ENCODE measurements around the gene SYN1.
"Not testable (repeated sequence)": the region's sequence is repeated elsewhere in the genome, so short reads cannot be mapped to it uniquely, and the experiment has no call there.

SYN1 gene

DNA sequence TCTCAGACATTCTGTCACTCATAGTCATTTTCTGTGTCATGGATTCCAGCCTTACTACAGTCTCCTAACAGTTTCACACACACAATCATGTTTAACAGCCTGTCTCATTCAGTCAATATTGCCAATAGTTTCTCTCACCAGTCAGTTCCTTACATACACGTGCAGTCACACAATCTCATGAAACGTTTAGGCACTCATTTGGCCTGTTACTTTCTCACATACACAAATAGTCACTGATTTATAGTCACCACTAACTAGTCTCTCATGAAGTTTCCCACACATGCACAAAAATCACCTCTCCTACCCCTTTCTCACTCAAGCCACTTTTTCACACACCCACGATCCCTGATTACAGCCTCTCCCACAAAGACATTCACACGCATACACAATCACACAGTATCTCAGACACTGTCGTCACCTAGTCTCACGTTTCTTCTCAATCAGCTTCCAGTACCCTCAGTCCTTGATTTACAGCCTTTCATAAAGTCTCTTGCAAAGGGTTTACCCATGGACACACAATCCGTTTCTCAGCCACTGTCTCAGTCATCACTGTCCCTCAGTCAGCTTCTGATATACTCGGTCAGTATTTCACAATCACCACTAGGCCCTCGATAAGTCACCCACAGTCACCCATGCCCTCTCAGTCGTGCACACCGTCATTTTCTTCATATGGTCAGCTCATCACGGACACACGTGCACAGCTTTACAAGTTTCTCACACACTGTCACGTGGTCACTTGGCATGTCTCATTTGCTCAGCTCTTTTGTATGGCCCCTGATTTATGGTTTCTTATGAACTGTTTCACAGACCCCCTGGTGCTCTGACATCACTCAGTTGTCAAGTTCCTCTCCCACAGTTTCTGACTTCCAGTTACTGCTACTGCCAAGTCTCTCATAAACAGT, 14.3 kb upstream of the SYN1 start:
- DNase-seq: no peak

DNA sequence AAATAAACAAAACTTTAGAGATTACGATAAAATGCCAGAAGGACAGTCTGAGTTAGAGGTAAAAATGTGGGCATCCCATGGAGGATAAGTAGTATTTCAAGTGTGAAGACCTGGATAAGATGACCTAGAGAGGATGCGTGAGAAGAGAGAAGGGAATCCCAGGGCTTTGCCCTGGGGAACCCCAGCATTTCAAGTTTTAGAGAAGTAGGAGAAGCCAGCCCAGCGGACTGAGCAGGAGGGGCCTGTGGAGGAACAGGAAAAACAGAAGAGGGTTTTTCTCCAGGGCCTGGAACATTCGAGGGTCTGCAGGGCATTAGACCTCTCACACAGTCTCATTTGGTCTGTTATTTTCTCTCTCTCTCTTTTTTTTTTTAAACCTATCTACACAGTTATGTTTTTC, 13.0 kb upstream of the SYN1 start:
- DNase-seq: no peak

DNA sequence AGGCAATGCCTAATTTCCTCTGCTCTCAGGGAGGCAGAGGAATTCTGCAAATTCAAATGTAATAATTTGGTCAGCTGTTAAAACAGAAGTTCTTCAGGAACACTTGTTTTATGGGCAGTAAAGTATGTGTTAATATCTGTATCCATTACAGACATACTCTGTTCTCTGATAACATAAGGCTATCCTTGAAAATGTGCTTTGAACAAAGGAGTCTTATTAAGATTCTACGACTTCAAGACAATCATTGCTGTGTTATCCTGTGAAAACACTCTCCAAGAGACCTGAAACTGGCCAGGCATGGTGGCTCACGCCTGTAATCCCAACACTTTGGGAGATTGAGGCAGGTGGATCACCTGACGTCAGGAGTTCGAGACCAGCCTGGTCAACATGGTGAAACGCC, 12.0 kb upstream of the SYN1 start:
- no peak for DNase-seq

DNA sequence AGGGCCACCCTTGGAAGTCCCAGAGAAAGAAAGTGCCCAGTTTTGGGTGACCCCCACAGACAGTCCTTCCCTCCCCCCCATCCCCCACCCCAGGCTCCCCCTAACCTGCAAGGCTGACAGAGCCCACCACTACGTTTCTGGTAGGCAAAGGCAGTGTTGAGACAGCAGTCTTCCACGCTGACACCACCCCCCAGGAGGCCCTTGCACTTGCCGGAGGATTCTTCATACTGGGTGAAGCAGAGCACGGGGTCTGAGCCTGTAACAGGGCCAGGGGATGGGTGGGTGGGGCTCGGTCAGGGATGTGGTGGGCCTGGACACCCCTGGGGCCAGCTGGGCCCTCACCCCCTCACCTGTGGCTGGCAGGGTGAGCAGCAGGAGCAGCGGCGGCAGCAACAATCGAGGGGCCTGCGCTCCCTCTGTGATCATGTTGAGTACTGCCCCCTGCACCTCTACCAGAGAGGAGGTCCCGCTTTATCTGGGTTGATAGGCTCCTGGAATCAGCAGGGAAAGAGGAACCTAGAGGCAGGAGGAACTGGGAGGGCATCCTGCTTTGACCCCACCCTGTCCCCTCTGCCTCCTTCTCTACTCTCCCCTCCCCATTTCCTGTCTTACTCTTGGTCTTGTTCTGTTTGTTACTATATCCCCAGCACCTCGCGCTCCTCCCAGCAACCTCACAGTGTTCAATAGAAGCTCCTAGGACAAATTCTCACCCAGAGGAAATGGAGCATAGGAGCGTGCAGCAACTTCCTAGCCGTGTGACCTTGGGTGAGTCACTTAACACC, 10.0 kb upstream of the SYN1 start, which contains the start of gene CFP:
Gene CFP, minus strand, starts transcription at position 512 of the 782 bp plus-strand sequence. Its CDS starts 86 bp downstream, at position 426.
- DNase-seq: no peak

DNA sequence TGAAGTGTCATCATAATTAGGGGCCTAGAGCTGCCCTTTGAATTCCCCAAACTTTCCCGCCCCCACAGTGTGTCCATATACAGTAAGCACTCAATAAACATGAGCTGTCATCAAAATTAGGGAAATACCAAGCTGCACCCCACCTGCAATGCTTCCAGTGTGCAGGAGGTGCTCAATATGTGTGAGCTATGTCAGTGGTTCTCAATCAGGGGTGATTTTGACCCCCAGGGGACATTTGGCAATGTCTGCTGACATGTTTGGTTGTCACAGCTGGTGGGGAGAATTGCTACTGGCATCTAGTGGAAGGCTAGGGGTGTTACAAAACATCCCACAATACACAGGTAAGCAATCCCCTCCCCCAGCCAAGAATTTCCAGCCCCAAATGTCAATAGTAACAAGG, 9.3 kb upstream of the SYN1 start:
- no peak for DNase-seq

DNA sequence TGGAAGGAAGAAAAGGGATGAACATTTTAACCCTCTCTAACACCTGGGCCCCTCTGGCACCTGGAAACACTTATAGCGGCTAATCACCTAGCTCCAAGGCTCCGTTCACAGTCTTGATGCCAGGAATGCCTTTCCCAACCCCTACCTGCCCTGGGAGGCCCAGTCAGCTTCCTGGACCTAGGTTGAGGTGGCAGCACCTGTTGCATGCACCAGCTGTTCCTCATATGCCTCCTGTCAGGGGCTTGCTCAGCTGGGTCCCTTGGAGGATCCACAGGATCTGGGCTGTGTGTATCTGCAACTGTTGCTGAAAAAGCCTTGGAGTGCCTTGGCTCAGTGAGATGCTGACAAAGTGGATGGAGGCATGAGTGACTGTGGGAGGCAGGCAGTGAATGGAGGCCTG, 5.7 kb upstream of the SYN1 start:
- no peak for DNase-seq

DNA sequence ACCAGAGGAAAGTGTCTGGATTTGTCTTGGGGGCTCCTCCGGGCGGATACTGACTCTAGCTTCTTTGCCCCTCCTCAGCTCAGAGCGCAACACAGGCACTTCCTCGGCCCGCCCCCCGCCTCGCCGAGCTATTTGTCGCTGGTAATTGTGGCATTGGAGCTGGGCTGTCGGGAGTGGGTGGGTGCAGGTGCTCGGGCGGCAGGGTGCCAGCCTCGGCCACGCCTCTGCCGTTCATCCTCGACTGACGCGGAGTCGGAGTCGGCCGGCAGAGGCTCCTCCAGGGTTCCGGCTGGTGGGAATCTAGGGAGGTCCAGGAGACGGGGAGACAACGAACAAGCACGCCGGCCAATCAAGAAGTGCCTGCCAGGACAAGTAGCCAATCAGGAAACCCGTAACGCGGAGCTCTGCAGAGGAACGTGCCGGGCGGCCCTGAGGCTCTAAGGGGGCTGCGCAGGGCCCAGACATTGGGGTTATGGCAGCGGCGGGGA, 3.9 kb upstream of the SYN1 start:
- peak; percentile 82 for DNase-seq

DNA sequence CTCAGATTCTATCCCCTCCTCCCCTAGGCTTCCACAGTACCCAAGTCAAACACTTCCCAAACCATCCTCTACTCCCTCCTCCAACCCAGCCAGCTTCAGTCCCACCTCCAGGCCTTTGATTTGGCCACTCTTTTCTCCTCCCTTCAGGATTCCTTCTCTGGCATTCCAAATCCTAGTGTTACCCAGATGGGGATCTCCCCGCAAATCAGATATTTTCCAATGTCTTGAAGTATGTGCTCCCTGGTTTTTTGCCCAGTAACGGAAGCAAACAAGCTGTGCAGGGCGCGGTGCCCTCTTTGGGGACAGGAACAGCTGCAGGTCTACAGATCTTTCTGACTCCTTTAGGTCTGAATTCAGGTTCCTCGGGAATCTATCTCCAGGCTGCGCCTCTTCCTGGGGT, 2.2 kb upstream of the SYN1 start:
- no peak for DNase-seq

DNA sequence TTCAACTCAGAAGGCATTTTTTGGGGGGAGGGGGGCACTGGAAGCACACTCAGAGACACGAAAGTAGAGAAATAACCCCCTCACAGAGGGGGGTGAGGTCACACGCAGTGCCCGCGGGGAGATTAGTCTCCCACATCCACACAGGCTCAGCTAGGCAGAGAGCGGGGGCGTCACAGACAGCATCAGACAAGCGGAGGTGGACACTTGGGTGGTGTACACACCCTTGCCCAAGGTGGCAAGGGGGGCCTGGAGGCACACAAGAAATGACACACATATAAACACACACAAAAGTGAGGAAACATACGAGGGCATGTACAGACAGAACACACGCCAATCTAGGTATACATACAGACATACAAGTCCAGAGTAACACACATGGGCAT, 637 bp upstream of the SYN1 start:
- DNase-seq: no peak

DNA sequence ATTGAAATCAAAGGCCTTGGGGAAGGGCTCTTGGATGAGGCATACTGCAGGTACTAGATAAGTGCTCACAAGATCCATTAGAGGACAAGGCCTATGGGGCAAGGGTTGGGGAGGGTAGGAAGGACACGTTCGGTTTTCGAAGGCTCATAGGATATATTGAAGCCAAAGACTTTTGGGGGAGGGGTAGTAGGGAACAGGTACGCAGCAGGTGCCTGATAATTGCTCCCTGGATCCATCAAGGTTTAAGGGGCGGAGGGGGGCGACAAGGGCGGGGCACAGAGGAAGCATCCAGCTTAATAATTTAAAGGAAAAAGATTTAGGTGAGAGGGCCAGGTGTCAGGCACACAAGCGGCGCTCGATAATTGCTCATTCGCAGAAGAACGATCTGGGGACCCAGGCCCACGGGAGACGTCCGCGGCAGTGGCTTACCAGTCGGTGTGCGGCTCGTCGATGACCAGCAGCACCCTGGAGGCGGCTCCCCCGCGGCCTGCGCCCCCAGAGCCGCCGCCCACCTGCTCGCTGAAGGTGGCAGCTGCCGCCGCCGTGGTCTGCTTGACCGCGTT, 653 bp downstream of the SYN1 start:
- no peak for DNase-seq

DNA sequence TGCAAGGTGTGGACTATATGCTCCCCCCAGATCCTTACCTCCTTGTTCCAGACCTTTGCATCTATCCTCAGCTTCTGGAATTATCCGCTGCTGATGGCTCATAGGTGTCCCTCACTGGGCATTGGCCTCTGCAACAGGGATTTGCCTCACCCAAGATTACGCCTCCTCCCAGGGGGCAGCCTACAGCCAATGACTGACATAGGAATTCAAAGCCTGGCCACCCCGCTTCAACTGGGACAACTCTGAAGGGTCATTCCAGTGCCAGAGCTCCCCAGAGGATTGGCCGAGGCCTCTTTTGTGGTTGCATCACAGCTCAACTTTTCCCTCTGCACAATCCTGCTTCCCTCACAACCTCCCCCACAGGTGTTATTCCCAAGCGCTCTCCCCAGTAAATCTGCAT, 5.0 kb downstream of the SYN1 start:
- no peak for DNase-seq

DNA sequence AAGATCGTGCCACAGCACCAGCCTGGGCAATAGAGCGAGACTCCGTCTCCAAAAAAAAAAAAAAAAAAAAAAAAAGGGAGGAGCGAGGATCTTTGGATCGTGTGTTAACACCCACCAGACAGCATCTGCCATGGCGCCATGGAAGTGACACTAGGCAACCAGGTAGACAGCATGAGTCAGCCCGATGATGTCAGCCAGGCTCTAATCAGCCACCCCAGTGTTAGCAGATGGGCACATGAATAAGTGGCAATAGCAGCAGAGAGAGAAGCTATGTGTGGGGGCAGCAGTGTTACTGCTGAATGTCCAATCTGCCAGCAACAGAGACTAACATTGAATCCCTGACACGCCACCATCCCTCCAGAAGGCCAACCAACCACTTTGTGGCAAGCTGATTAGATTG, 6.6 kb downstream of the SYN1 start:
- no peak for DNase-seq

DNA sequence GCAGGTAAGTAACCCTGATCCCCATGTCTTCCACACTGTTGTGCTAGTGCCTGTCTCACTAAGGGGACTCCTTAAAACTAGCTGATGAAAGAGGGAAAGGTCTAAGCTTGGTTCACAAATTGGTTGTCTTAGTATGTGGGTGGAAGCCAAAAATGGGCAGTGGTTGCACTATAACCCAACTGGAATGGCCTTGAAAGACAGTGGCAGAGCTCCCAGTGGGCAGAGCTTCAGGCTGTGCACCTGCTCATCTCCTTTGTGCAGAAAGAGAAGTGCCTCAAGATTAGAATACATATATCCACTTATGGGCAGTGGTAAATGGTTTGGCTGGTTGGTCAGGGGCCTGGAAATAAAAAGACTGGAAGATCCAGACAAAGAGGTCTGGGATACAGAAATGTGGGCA, 7.2 kb downstream of the SYN1 start:
- no peak for DNase-seq

DNA sequence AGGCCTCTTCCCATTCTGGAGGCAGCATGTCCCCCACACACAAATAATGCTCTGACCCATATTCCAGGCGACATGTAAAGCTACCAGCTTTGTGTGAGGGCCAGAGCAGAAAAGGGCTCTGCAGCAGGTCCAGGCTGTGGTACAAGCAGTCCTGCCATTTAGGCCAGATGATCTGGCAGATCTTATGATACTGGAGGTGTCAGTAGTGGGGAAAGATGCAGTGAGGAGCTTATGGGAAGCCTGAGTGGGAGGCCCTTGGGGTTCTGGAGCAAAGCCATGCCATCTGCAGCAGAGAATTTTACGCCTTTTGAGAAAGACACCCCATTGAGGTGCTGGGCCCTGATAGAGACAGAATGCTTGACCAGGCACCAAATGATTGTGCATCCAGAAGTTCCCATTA, 7.7 kb downstream of the SYN1 start:
- DNase-seq: no peak

DNA sequence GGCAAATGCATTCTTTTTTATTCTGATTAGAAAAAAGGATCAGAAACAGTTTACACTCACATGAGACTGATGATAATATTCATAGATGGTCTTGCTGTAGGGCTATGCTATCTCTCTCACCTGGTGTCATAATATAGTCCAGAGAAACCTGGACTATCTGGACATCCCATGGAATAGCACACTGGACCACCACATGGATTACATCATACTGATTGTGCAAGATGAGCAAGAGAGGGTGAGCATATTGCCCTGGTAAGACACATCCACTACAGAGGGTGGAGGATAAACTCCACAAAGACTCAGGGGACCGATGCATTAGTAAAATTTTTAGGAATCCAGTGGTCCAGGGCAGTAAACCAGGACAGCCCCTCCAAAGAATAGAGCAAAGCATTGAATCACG, 8.2 kb downstream of the SYN1 start:
- DNase-seq: no peak

DNA sequence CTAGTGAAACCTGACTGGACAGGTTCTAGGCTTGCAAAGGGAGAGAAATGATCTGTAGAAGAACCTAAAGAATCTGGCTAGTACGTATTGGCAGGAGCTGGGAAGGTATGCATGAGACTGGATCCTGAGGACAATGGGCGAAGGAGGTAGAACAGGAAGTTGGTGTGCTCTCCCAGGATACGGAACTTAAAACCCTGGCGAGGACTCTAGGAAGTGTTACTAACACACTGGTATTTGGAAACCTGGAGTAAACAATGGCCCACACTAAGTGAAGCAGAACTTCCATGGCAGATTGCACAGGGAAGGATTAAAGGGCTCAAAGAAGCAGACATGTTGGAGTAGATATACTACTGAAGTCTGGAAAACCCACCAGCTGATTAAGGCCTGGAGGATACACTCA, 9.1 kb downstream of the SYN1 start:
- no peak for DNase-seq

DNA sequence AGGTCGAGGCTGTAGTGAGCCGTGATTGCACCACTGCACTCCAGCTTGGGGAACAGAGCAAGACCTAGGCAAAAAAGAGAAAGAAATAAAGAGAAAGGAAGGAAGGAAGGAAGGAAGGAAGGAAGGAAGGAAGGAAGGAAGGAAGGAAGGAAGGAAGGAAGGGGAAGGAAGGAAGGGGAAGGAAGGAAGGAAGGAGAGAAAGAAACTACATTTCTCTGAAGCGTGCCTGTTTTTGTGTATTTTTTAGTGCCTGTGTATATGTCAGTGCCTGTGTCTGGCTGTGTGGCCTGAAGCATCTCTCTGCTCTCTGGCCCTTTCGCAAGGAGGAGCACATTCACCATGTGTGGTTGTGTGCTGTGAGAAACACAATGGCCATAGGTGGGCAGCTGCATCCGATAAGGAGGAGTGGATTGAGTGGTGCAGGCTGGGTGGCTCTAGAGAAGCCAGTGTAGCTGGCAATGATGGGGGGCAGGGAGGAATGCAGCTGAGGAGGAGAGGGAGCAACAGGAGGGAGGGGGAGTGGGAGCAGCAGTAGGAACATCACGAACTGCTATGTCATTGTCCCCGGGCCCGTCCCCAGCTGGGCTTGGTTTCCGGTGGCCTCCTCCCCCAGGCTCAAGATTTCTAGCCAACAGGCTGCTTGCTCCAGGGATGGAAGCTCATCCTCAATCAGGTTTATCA, 11.4 kb downstream of the SYN1 start:
- DNase-seq: no peak

DNA sequence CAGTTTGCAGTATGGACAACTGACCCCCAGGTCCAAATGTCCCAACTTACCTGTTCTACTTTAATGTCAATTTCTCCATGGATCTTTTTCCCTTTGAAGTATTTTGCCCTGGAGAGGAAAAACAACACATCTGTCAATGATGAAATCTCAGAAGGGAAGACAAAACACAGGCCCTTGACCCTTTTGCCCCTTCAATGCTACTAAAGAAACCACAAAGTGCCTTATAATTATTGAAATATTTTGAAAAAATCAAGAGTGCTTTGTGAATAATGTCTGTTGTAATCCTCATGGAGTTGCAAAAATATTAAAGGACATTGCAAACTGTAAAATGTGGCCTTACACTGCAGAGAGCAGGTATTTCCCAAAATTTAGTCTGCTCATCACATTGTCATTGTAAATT, 12.6 kb downstream of the SYN1 start:
- no peak for DNase-seq

DNA sequence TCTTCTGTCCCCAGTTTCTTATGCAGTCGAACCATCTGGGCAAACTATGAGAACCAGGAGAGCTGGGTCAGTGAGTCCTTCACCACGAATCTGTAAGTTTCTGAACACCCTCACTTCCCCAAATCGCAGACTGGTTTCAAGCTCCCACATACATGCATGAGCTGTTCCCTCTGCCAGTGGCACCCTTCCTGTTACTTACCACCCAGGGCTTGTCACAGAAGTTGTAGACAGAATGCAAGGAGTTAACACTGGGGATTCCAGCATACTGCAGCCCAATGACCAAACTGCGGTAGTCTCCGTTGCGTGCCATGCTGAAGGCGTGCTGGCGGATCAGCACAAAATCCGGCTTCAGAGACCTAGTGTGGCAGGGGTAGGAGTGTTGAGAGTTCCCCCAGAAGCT, 14.6 kb downstream of the SYN1 start:
- DNase-seq: no peak

DNA sequence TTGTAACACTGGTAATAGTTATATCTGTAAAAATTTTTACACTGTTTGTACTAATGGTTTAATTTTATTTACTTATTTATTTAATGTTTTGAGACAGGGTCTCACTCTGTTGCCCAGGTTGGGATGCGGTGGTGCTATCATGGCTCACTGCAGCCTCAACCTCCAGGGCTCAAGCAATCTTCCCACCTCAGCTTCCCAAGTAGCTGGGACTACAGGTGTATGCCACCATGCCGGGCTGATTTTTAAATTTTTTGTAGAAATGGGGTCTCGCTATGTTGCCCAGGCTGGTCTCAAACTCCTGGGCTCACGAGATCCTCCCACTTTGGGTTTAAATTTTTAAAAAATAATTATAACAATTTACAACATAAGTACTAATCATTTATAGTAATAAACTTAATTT, 16.5 kb downstream of the SYN1 start:
- not testable (repeated sequence) for DNase-seq

DNA sequence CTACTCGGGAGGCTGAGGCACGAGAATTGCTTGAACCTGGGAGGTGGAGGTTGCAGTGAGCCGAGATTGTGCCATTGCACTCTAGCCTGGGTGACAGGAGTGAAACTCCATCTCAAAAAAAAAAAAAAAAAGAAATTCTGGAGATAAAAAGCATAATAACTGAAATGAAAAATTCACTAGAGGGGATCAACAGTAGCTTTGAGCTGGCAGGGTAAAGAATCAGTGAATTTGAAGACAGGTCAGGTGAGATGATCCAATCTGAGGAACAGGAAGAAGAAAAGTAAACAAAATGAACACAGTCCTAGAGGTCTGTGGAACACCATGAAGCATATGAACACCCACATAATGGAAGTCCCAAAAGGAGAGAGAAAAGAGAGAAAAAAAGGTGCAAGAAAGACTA, 22.4 kb downstream of the SYN1 start:
- DNase-seq: no peak

DNA sequence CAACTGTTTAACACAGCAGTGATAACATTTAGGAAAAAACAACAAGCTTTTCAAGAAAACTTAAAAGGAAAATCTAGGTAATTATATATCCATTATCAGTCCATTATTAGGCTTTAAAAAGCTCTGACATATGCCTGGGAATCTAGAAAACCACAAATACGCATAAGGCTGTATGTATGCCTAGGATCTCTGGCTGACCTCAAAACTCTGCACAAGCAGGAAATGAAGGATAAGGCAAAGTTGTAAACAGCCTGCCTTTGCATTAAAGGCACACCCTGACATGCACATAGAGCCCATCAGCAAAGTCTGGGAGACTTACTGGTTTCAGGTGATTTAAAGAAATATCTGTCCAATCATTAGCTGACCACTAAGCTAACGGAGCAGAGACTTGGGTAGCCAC, 23.4 kb downstream of the SYN1 start:
- no peak for DNase-seq

DNA sequence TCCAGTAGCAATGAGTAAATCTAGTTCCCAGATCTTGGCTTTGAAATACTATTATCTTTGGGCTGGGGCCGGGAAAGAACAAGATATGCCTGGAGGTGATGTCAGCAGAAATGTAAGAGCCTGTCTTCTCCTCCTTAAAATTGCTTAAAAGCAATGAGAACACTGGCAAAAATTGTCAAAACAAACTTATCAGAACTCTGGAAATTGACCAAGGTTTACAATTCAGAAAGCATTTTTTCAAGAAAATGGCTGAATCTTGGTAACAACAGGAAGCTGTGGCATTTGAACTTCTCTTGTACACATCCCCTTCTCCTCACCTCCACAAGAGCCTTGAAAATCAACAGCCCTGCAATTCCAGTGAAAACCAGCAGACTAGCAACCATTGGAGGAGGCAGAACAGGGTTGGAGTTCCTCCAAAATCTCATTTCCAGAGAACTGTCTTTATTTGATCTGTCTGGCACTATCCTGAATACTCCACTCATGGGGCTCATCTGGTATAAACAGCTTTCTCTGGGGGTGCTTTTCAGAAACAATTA, 23.9 kb downstream of the SYN1 start:
- DNase-seq: no peak

Data from NCI-H345 (cell line).